Thyroid gland (tissue), 4 donors: ENCODE data around the gene KLRC2. TPM values are rescaled to one million over a fixed set of nuclear protein-coding genes. Genes with fewer than 3 reads are reported as not detected.
"Not testable (repeated sequence)": the region's sequence is repeated elsewhere in the genome, so short reads cannot be mapped to it uniquely, and the experiment has no call there.

Experiments used
- DNase-seq, 2 donors: peaks; one replicate each; pipeline ENCODE4 v3.0.0-alpha.2; 2019
- H3K27ac ChIP-seq, 3 donors: fragments of 200-600 bp; sonication (generic); 1 replicate in 2 of 3; 2 replicates in 1 of 3; pipeline ENCODE4 v1.5.1; 2016 to 2019; ENCODE audit warnings: mild to moderate bottlenecking in 1 of 3, moderate library complexity in 1 of 3
- H3K27me3 ChIP-seq: fragments of 200-600 bp; sonication (generic); one replicate; pipeline ENCODE4 v1.5.1; 2019
- H3K36me3 ChIP-seq, 2 donors: fragments of 200-600 bp; sonication (generic); one replicate each; pipeline ENCODE4 v1.5.1; 2016 to 2019
- H3K4me1 ChIP-seq, 2 donors: fragments of 200-600 bp; sonication (generic); one replicate each; pipeline ENCODE4 v1.5.1; 2017 to 2019
- H3K4me3 ChIP-seq, 3 donors: fragments of 200-600 bp; sonication (generic); replicated peaks in 1 of 3; 1 replicate in 2 of 3; 2 replicates in 1 of 3; pipeline ENCODE4 v1.5.1; 2016; ENCODE audit warnings: mild to moderate bottlenecking in 1 of 3
- H3K9me3 ChIP-seq: fragments of 200-600 bp; sonication (generic); one replicate; pipeline ENCODE4 v1.5.1; 2017
- POLR2A ChIP-seq, 2 donors: fragments of 450-650 bp; IDR thresholded peaks; one replicate each; pipeline ENCODE4 v1.6.1; 2017; ENCODE audit warnings: antibody characterized with exemption in 2 of 2, mild to moderate bottlenecking in 2 of 2, moderate library complexity in 1 of 2
- WGBS, 2 donors: methylation state at CpG; one replicate each; pipeline ENCODE4 v1.1.5; 2017; 5-methylcytosine and 5-hydroxymethylcytosine counted together
- intact Hi-C: fragments of 100-400 bp; cut with DNase I; formaldehyde crosslinking; loops from one replicate; pipeline ENCODE4 v1.15.1; 2023
- total RNA-seq, 4 donors: library from RNA; depleted of rRNA; stranded (reverse); fragments of >200 nt; gene quantifications; one replicate each; pipeline ENCODE4 v1.2.3, GENCODE V29; 2016
- TF ChIP-seq, protein P1 (sequence below), 6 experiments: fragments of 200-600 bp in 3 of 6; fragments of 450-650 bp in 3 of 6; sonication (generic) in 3 of 6; IDR thresholded peaks; one replicate each; pipeline ENCODE4 v1.5.1; 2016 to 2019; ENCODE audit warnings: antibody characterized with exemption in 6 of 6, mild to moderate bottlenecking in 2 of 6, inconsistent platforms in 1 of 6, moderate library complexity in 1 of 6

The KLRC2 gene
- total RNA-seq, 4 donors from 2014 or later: 0.33 to 0.98 (median 0.54) TPM; not detected in 1

DNA sequence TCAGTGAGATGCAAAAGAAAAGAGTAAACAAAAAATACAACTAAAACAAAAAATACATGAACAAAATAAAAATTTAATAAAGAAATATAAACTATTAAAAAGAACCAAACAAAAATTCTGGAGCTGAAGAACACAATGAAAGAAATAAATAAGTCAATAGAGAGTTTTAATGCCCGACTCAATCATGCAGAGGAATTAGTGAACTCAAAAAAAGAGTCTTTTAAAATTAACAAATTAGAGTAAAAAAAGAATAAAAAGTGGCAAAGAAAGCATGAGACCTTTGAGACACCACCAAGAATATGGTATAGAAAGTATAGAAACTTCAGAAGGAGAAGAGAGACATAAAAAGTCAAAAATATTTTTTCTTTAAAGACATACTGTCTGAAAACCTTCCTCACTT lies 20.0 kb upstream of the KLRC2 start:
- Histone ChIP-seq H3K4me3 (no peak overlapping the region), H3K36me3 (no peaks in the 10 kb centered on the region), H3K9me3 (no peaks in the 10 kb centered on the region), H3K27me3 (no peaks in the 10 kb centered on the region), H3K4me1 (no peaks in the 10 kb centered on the region), H3K27ac (no peak overlapping the region)
- no peak for DNase-seq
- WGBS, 2 donors: 81 to 85% methylated on average over 1 of the region's 1 CpG
- intact Hi-C loops: no loop called here
- no peak for TF ChIP-seq POLR2A (IDR thresholded peaks at IDR 0.05)
- TF ChIP-seq, protein P1, sequence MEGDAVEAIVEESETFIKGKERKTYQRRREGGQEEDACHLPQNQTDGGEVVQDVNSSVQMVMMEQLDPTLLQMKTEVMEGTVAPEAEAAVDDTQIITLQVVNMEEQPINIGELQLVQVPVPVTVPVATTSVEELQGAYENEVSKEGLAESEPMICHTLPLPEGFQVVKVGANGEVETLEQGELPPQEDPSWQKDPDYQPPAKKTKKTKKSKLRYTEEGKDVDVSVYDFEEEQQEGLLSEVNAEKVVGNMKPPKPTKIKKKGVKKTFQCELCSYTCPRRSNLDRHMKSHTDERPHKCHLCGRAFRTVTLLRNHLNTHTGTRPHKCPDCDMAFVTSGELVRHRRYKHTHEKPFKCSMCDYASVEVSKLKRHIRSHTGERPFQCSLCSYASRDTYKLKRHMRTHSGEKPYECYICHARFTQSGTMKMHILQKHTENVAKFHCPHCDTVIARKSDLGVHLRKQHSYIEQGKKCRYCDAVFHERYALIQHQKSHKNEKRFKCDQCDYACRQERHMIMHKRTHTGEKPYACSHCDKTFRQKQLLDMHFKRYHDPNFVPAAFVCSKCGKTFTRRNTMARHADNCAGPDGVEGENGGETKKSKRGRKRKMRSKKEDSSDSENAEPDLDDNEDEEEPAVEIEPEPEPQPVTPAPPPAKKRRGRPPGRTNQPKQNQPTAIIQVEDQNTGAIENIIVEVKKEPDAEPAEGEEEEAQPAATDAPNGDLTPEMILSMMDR (IDR thresholded peaks at IDR 0.05): no peak

DNA sequence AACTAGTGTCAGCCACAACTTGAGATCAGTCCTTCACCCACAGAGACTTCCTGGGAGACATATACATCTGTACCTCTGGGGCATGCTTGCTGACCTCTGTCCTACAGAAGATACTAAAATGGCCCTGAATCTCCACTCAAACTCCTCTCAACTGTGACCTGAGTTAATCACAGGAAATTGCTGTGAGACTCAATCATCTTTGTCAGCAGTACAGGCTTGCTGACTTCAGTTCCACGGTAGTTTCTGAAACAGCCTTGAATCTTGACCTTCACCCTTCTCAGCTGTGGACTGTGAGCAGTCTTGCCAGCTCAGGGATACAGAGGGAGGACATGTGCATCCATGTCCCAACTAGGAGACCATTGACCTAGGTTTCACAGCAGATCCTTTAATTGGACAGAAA lies 18.7 kb upstream of the KLRC2 start:
- H3K9me3 ChIP-seq: no peaks in the 10 kb centered on the region
- no peaks in the 10 kb centered on the region for H3K27me3 ChIP-seq
- H3K4me1 ChIP-seq: no peaks in the 10 kb centered on the region
- H3K4me3 ChIP-seq: no peak overlapping the region
- intact Hi-C loops: no loop called here
- 50 to 56% methylated on average over 1 of the region's 1 CpG for WGBS, 2 donors
- TF ChIP-seq, protein P1 (IDR thresholded peaks at IDR 0.05): no peak
- no peak for TF ChIP-seq POLR2A (IDR thresholded peaks at IDR 0.05)
- H3K36me3 ChIP-seq: no peaks in the 10 kb centered on the region
- no peak for DNase-seq
- H3K27ac ChIP-seq: no peak overlapping the region

DNA sequence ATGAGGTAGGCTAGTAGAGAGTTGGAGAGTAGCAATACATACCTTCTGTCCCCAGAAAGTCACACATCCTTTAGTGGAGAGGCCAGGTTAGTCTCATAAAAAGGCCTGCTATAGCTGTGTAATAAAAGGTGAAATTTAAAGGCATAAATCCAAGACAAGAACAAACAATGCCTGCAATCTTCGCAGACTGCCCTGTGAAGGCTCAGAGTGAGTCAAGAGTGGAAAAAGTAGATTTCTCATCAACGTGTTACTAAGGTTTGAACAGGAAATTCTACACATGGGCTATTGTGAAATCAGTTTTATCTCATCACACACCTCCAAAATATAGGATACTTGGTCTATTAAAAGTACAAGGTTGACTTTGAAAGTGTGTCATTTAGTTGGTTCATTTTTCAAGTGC lies 17.3 kb upstream of the KLRC2 start, which contains the start of gene KLRC1:
Gene KLRC1, minus strand, starts transcription at position 222 of the 400 bp plus-strand sequence. CDS start 2,221 bp downstream, outside the sequence.
- no peaks in the 10 kb centered on the region for H3K4me1 ChIP-seq
- H3K27ac ChIP-seq: no peak within 1 kb of the TSS
- WGBS, 2 donors: 75 to 79% methylated on average over 2 of the region's 2 CpGs
- no peak for DNase-seq
- H3K4me3 ChIP-seq: no peak within 1 kb of the TSS
- H3K36me3 ChIP-seq: no peaks in the 10 kb centered on the region
- TF ChIP-seq, protein P1 (IDR thresholded peaks at IDR 0.05): no peak
- no peak for TF ChIP-seq POLR2A (IDR thresholded peaks at IDR 0.05)
- H3K27me3 ChIP-seq: no peaks in the 10 kb centered on the region
- H3K9me3 ChIP-seq: no peaks in the 10 kb centered on the region
- intact Hi-C loops: no loop called here

DNA sequence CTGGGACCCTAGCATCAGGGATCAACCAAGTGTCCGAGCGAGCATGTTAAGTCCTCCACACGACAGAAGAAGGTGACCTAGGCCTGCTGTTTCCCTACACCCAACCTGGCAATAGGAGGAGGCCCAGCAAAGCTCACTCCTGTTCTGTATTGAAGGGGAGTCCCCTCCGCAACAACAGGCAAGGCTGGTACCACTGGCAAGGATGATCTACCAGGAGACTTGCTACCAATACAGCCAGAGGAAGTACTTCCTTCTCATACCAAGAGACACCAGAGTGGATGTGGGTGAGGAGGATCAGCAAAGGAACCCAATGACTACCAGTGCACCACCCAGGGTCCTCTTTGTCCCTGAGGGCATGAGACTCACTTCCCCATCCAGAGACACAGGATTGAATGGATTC lies 12.4 kb upstream of the KLRC2 start:
- Histone ChIP-seq H3K4me3 (no peak overlapping the region), H3K36me3 (no peaks in the 10 kb centered on the region), H3K4me1 (no peaks in the 10 kb centered on the region), H3K27me3 (no peaks in the 10 kb centered on the region), H3K27ac (no peak overlapping the region), H3K9me3 (no peaks in the 10 kb centered on the region)
- intact Hi-C loops: no loop called here
- no peak for TF ChIP-seq POLR2A (IDR thresholded peaks at IDR 0.05)
- TF ChIP-seq, protein P1 (IDR thresholded peaks at IDR 0.05): no peak
- DNase-seq: no peak
- 83 to 92% methylated on average over 4 of the region's 4 CpGs for whole genome bisulfite sequencing, 2 donors

DNA sequence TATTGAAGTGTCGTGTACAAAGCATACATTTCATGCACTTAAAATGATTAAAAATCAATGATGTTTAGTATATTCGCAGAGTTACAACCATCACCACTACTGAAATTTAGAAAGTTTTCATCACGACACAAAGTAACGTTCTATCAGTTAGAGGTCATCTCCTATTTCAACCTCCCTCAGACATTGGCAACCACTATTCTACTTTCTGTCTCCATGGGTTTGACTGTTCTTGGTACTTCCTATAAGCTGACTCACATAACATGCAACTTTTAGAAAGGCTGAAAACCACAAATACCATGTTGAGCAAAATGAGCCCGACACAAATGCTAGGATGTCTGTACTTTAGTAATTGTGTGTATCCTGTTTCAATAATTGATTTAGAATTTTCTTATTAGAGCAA lies 10.2 kb upstream of the KLRC2 start:
- 85 to 89% methylated on average over 5 of the region's 5 CpGs for WGBS, 2 donors
- H3K27me3 ChIP-seq, H3K27ac ChIP-seq, H3K4me3 ChIP-seq, H3K4me1 ChIP-seq, H3K9me3 ChIP-seq, H3K36me3 ChIP-seq, DNase-seq, intact Hi-C loops: not testable (repeated sequence)

DNA sequence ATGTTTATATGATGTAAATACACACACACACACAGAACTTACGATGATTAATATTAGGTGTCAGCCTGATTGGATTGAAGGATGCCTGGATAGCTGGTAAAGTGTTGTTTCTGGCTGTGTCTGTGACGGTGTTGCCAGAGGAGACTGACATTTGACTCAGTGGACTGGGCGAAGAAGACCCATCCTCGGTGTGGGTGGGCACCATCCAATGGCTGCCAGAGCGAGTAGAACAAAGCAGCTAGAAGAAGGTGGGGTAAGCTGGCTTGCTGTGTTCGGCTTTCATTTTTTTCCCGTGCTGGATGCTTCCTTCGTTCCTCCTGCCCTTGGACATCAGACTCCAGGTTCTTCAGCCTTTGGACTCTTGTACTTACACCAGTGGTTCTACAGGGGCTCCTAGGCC lies 5.3 kb upstream of the KLRC2 start:
- WGBS, 2 donors: 93% methylated on average over 8 of the region's 8 CpGs
- intact Hi-C loops, H3K9me3 ChIP-seq: not testable (repeated sequence)

DNA sequence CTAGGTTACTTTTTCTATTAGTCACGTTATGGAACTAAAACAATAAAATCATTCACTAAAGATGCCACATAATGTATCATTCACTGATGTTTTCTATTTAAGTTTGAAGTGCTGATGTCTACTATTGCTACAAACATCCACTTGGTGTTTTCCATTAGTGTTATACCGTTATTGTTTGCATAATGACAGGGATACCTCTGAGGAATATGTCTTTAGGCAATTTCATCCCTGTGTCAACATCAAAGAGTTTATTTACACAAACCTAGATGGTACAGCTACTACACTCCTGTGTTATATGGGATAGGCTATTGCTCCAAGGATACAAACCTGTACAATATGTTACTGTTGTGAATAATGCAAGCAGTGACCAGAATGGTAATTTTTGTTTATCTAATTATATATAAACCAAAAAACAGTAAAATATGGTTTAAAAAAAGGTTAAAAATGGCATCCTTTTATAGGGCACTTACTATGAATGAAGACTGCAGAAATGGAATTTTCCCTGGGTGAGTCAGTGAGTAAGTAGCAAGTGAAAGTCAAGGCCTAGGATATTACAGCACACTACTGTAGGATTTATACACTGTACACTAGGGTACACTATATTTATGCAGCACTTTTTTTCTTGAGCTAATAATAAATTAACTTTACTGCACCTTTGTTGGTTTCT lies 3.9 kb upstream of the KLRC2 start:
- H3K27me3 ChIP-seq, H3K4me3 ChIP-seq, H3K36me3 ChIP-seq, H3K27ac ChIP-seq, DNase-seq, H3K9me3 ChIP-seq, H3K4me1 ChIP-seq, intact Hi-C loops: not testable (repeated sequence)
- WGBS, 2 donors: 70 to 82% methylated on average over 2 of the region's 2 CpGs

More for the DNA sequence above, 5.3 kb upstream of the KLRC2 start:
- H3K27ac ChIP-seq, H3K27me3 ChIP-seq, DNase-seq, H3K4me3 ChIP-seq, H3K4me1 ChIP-seq, H3K36me3 ChIP-seq: not testable (repeated sequence)

DNA sequence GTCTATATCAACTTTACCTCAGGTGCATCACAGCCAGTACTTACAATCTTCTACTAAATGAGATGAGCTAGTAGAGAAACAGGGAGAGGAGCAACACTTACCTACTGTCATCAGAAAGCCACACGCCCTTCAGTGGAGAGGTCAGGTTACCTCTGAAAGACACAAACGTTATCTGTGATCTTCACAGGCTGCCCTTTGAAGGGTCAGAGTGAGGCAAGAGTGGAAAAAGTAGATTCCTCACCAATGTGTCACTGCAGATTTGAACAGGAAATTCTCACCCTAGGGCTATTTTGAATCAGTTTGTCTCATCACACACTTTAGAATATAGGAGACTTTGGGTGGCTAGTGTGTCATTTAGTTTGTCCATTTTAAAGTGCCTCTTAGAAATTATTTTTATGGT lies 1.8 kb upstream of the KLRC2 start:
- DNase-seq, intact Hi-C loops, H3K36me3 ChIP-seq, H3K27me3 ChIP-seq, H3K4me1 ChIP-seq, H3K9me3 ChIP-seq, H3K27ac ChIP-seq, H3K4me3 ChIP-seq: not testable (repeated sequence)
- no CpG with 5 or more reads among the region's 2 CpGs for WGBS, 2 donors

DNA sequence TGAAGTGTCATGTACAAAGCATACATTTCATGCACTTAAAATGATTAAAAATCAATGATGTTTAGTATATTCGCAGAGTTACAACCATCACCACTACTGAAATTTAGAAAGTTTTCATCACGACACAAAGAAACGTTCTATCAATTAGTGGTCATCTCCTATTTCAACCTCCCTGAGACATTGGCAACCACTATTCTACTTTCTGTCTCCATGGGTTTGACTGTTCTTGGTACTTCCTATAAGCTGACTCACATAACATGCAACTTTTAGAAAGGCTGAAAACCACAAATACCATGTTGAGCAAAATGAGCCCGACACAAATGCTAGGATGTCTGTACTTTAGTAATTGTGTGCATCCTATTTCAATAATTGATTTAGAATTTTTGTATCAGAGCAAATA lies 5.2 kb downstream of the KLRC2 start:
- intact Hi-C loops, DNase-seq, H3K4me1 ChIP-seq, H3K27ac ChIP-seq, H3K9me3 ChIP-seq, H3K36me3 ChIP-seq, H3K27me3 ChIP-seq, H3K4me3 ChIP-seq: not testable (repeated sequence)
- WGBS, 2 donors: 83 to 90% methylated on average over 4 of the region's 4 CpGs
